GM18498 (cell line): ENCODE results near the gene BABAM2.
"Not testable (repeated sequence)": the region's sequence is repeated elsewhere in the genome, so short reads cannot be mapped to it uniquely, and the experiment has no call there.

Experiments
- ATAC-seq: cut with Tn5 transposase; IDR thresholded peaks from one replicate; pipeline ENCODE4 v1.9.1; 2021; ENCODE audit warnings: mild to moderate bottlenecking, moderate library complexity; ENCODE audit not compliant: unreplicated experiment

Gene BABAM2

GRCh38 chr2:28320009-28320365 lies 429.5 kb downstream of the BABAM2 start:
- no peak for ATAC-seq

GRCh38 chr2:28320371-28320770 lies 429.8 kb downstream of the BABAM2 start:
- ATAC-seq: no peak

- ATAC-seq: no peak
Measured at GRCh38 chr2:28321426-28321825, 430.9 kb downstream of the BABAM2 start.

GRCh38 chr2:28322051-28322450 lies 431.5 kb downstream of the BABAM2 start:
- ATAC-seq: no peak

DNA sequence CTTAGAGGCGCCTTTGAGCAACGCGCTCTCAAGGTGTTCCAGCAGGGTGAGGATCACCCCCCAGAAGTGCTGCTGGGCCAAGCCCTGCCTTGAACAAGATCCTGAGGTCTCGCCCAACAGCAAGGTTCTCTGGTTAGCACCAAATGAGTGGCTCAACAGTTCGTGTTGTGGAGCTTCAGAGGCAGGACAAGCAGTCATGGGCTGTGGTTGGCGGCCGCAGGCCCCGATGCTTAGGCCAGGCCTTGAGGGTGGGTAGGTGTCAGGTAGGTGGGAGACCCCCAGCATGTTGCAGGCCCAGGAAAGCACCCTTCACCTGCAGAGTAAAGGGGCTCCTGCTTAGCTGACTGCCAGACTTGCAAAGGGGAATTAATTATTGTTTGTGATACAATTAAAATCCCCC lies 431.9 kb downstream of the BABAM2 start:
- no peak for ATAC-seq

- no peak for ATAC-seq
Measured at GRCh38 chr2:28322981-28323396, 432.5 kb downstream of the BABAM2 start.

GRCh38 chr2:28325173-28325566 lies 434.6 kb downstream of the BABAM2 start:
- ATAC-seq: no peak

DNA sequence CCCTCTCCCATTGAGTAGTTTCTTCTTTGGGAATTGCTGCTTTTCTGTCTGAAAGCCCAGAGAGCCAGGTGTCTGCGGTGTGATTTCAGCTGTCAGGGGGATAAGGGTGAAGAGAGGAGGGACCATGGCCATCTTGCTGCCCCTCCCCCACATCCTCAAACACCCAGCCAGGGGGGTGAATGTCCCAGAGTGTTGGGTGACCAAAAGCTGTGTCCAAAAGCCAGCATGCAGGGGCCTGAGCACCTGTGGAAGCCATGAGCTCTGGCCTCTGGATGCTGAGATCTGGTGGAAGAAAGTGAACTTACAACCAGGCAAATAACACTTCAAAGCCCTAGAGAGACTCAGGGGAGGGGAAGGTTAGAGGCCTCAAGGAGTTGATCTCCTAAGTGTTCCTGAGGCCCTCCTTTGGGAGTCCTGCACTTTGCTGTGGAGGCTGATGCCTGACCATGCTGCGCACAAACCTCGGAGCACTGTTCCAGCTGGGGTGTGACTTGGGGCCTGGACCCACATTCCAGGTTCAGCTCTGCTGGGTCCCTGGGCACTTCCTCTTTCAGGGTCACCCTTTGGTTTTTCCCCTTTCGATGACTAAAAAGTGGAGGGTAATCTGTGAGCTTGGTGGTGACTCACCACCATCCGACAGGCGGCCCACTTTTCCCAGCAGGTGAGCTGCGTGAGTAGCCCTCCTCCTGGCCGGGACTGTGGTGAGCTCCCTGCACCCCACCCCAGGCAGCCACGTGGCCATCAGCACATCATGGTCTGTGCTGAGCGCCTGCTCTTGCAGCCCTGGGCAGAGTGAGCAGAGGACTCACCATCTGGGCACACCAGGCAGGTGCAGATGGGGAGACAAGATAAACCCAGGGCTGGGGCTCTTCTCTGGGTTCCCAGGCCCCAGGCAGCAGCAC lies 435.3 kb downstream of the BABAM2 start:
- no peak for ATAC-seq

GRCh38 chr2:28326469-28326805 lies 435.9 kb downstream of the BABAM2 start:
- no peak for ATAC-seq

DNA sequence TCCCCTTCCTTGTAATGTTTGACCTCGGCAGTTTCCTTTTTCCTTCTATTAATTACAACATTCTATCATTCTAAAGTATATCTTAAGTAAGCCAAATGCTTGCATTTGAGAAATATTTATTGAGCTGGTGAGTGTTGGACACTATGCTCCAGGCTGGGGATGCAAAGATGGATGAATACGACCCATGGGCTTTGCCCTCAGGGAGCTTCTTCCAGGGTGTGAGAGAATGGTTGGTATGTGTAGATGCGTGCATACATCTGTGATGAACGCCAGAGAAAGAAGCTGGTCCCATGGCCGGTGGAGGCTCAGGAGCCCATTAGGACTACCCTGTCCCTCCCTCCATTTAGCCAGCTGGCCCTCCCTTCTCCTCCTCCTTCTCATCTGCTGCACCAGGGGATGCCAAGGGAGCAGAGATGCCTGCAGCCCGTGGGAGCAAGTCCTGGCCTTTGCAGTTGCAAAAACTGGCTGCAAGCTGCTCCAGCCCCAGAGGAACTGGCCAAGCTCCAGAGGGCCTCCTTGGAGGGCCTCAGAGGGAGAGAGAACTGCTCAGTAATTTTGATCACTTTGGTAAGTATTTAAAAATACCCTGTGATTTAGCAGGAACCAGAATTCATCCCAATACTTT lies 436.5 kb downstream of the BABAM2 start:
- no peak for ATAC-seq

DNA sequence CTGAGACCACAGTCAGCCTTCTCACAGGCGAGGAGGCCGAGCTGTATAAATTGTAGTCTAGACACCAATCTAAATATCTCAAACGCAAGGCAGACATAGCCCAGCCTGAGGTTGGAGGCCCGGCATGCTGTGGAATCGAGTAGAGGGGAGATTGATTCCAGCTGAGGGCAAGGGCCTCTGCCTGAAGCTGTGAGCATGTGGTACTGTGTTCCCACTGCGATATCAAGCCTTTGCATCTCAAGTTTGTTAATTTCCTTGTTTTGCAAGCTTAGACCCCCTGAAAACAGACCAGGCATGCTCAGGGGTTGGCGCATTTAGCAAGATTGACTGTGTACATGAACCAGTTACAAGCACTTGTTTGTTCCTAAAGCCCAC lies 437.0 kb downstream of the BABAM2 start:
- ATAC-seq: no peak

DNA sequence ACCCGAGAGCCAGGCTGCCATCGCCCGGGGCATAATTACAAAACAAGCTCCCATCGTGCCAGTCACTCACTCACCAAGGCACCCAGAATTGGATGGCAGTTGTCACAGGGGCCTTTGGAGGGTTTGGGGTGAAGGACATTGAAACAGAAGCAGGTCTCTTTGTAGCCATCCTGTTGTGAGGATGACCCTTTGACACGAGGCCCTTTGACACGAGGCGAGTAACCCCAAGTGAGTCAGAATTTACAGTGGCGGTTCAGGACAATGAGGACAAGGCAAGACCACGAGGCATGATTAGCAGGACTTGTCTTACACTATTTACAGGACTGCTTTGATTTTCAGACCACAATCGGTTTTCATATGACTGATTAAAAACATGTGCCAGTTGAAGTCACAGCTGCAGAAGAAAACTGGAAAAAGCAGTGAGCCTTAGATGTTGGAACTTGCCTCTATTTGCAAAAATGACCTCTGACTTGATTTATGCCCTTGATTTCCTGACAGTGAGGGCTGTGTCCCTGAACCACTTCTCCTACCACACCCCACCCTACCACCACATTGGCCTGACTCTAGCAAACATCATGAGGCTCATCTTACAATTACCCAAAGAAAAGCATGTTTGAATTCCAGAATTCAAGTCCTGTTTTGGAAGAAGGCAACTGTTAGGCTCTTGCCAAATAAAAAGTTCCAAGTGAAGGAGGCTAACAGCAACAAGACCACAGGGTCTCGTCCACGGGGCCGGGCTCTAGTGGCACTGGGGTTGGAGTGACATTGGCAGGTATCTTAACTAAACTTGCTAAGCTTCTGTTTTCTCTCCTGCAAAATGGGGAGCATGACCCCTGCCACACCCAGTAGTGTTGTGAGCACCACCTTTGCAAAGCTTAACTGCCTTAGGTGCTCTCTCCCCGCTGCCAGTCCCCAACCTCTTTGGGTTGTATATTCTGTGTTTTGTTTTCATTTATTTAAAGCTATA lies 437.7 kb downstream of the BABAM2 start:
- no peak for ATAC-seq

DNA sequence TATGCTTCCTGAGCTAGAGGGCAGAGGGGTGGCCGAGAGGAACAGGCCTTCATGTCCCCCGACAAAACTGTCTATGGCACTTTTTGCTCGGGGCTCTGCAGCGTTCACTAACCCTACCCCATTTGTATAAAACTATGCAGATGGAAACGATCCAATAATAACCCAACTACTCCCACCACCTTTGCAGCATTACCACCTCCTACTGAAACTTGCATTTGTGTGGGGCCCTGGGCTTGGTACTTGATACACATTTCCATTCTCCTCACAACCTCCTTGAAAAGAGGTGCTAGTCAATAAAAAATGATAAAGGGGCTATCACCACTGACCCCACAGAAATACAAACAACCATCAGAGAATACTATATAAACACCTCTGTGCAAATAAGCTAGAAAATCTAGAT lies 438.7 kb downstream of the BABAM2 start:
- ATAC-seq: no peak

- not testable (repeated sequence) for ATAC-seq
Measured at GRCh38 chr2:28330722-28331121, 440.2 kb downstream of the BABAM2 start.

DNA sequence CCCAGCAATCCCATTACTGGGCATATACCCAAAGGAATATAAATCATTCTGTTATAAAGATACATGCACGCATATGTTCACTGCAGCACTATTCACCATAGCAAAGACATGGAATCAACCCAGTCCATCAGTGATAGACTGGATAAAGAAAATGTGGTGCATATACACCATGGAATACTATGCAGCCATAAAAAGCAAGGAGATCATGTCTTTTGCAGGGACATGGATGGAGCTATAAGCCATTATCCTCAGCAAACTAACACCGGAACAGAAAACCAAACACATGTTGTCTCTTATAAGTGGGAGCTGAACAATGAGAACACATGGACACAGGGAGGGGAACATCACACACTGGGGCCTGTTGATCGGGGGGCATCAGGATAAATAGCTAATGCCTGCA lies 441.3 kb downstream of the BABAM2 start:
- ATAC-seq: not testable (repeated sequence)

- no peak for ATAC-seq
Measured at GRCh38 chr2:28332696-28333095, 442.2 kb downstream of the BABAM2 start.

- ATAC-seq: no peak
Measured at GRCh38 chr2:28333606-28334526, 443.3 kb downstream of the BABAM2 start.

GRCh38 chr2:28334527-28334894 lies 444.0 kb downstream of the BABAM2 start:
- no peak for ATAC-seq

GRCh38 chr2:28335265-28335664 lies 444.7 kb downstream of the BABAM2 start:
- ATAC-seq: not testable (repeated sequence)

GRCh38 chr2:28335666-28336065 lies 445.1 kb downstream of the BABAM2 start:
- ATAC-seq: no peak
